ENCODE measurements around the gene FAM193A.
"Not testable (repeated sequence)": the region's sequence is repeated elsewhere in the genome, so short reads cannot be mapped to it uniquely, and the experiment has no call there.

Gene FAM193A

GRCh38 chr4:2507855-2508254 lies 28.6 kb upstream of the FAM193A start:
- Histone ChIP-seq H3K4me1 (no peaks in the 10 kb centered on the region), H3K4me3 (no peak overlapping the region), H3K36me3 (replicated peaks) (peaks cover 76% of the 10 kb centered on the region), H3K27me3 (ENCODE audit: low read depth) (no peaks in the 10 kb centered on the region), H3K9me3 (no peaks in the 10 kb centered on the region)
- DNase-seq (ENCODE audit: low spot score in 2 of 2) = no peak
- in situ Hi-C loops (cut with MboI; ENCODE audit: low sequenced_read_pairs) = no loop called here

GRCh38 chr4:2510351-2511259 lies 25.8 kb upstream of the FAM193A start:
- H3K27me3 ChIP-seq (ENCODE audit: low read depth) = no peaks in the 10 kb centered on the region
- no peaks in the 10 kb centered on the region for H3K4me1 ChIP-seq
- no peak overlapping the region for H3K4me3 ChIP-seq
- H3K36me3 ChIP-seq (replicated peaks) = peaks cover 79% of the 10 kb centered on the region
- in situ Hi-C loops (cut with MboI; ENCODE audit: low sequenced_read_pairs) = no loop called here
- H3K9me3 ChIP-seq = no peaks in the 10 kb centered on the region
- no peak for DNase-seq (ENCODE audit: low spot score in 2 of 2)

GRCh38 chr4:2511645-2512131 lies 24.8 kb upstream of the FAM193A start:
- H3K9me3 ChIP-seq = no peaks in the 10 kb centered on the region
- DNase-seq (ENCODE audit: low spot score in 2 of 2) = no peak
- H3K36me3 ChIP-seq (replicated peaks) = peaks cover 78% of the 10 kb centered on the region
- in situ Hi-C loops (cut with MboI; ENCODE audit: low sequenced_read_pairs) = no loop called here
- H3K4me3 ChIP-seq = no peak overlapping the region
- no peaks in the 10 kb centered on the region for H3K27me3 ChIP-seq (ENCODE audit: low read depth)
- H3K4me1 ChIP-seq = no peaks in the 10 kb centered on the region

GRCh38 chr4:2512396-2513135 lies 23.9 kb upstream of the FAM193A start:
- H3K36me3 ChIP-seq (replicated peaks) = peaks cover 72% of the 10 kb centered on the region

GRCh38 chr4:2514193-2514592 lies 22.3 kb upstream of the FAM193A start:
- DNase-seq (ENCODE audit: low spot score in 2 of 2); H3K27me3 ChIP-seq (ENCODE audit: low read depth); H3K4me3 ChIP-seq; in situ Hi-C loops (cut with MboI; ENCODE audit: low sequenced_read_pairs); H3K9me3 ChIP-seq; H3K4me1 ChIP-seq: not testable (repeated sequence)
- H3K36me3 ChIP-seq (replicated peaks) = peaks cover 60% of the 10 kb centered on the region

More at GRCh38 chr4:2512396-2513135, 23.9 kb upstream of the FAM193A start:
- in situ Hi-C loops (cut with MboI; ENCODE audit: low sequenced_read_pairs) = no loop called here
- Histone ChIP-seq H3K4me1 (no peaks in the 10 kb centered on the region), H3K4me3 (no peak overlapping the region), H3K9me3 (no peaks in the 10 kb centered on the region), H3K27me3 (ENCODE audit: low read depth) (no peaks in the 10 kb centered on the region)
- DNase-seq (ENCODE audit: low spot score in 2 of 2) = no peak

- DNase-seq (ENCODE audit: low spot score in 2 of 2); H3K4me1 ChIP-seq; in situ Hi-C loops (cut with MboI; ENCODE audit: low sequenced_read_pairs); H3K9me3 ChIP-seq; H3K27me3 ChIP-seq (ENCODE audit: low read depth); H3K4me3 ChIP-seq: not testable (repeated sequence)
- H3K36me3 ChIP-seq (replicated peaks) = peaks cover 52% of the 10 kb centered on the region
These were observed 21.5 kb upstream of the FAM193A start for GRCh38 chr4:2514944-2515343.

- Histone ChIP-seq H3K36me3 (replicated peaks) (peaks cover 42% of the 10 kb centered on the region), H3K4me3 (no peak overlapping the region), H3K4me1 (no peaks in the 10 kb centered on the region), H3K27me3 (ENCODE audit: low read depth) (no peaks in the 10 kb centered on the region), H3K9me3 (no peaks in the 10 kb centered on the region)
- no peak for DNase-seq (ENCODE audit: low spot score in 2 of 2)
- in situ Hi-C loops (cut with MboI; ENCODE audit: low sequenced_read_pairs) = no loop called here
These were observed 20.5 kb upstream of the FAM193A start for GRCh38 chr4:2515830-2516550.

- H3K4me1 ChIP-seq = no peaks in the 10 kb centered on the region
- no peaks in the 10 kb centered on the region for H3K27me3 ChIP-seq (ENCODE audit: low read depth)
- no peak overlapping the region for H3K4me3 ChIP-seq
- no peak for DNase-seq (ENCODE audit: low spot score in 2 of 2)
- peaks cover 41% of the 10 kb centered on the region for H3K36me3 ChIP-seq (replicated peaks)
- in situ Hi-C loops (cut with MboI; ENCODE audit: low sequenced_read_pairs) = no loop called here
- H3K9me3 ChIP-seq = no peaks in the 10 kb centered on the region
These were observed 19.8 kb upstream of the FAM193A start for GRCh38 chr4:2516635-2517034.

- H3K9me3 ChIP-seq = no peaks in the 10 kb centered on the region
- no peaks in the 10 kb centered on the region for H3K27me3 ChIP-seq (ENCODE audit: low read depth)
- no peaks in the 10 kb centered on the region for H3K36me3 ChIP-seq (replicated peaks)
- in situ Hi-C loops (cut with MboI; ENCODE audit: low sequenced_read_pairs) = no loop called here
- H3K4me3 ChIP-seq = no peak overlapping the region
- DNase-seq (ENCODE audit: low spot score in 2 of 2) = no peak
- no peaks in the 10 kb centered on the region for H3K4me1 ChIP-seq
These were observed 9.9 kb upstream of the FAM193A start for GRCh38 chr4:2526559-2526958.

GRCh38 chr4:2534904-2535375 lies 1.5 kb upstream of the FAM193A start:
- H3K4me3 ChIP-seq = peak overlapping the region; percentile 61
- no peaks in the 10 kb centered on the region for H3K27me3 ChIP-seq (ENCODE audit: low read depth)
- peaks cover 6% of the 10 kb centered on the region for H3K36me3 ChIP-seq (replicated peaks)
- H3K9me3 ChIP-seq = no peaks in the 10 kb centered on the region
- peak; percentile 22 to 23 for DNase-seq (ENCODE audit: low spot score in 2 of 2)
- peaks cover 10% of the 10 kb centered on the region for H3K4me1 ChIP-seq
- in situ Hi-C loops (cut with MboI; ENCODE audit: low sequenced_read_pairs) = no loop called here

- H3K27me3 ChIP-seq (ENCODE audit: low read depth) = no peaks in the 10 kb centered on the region
- H3K4me3 ChIP-seq = peak overlapping the region; percentile 61
- H3K9me3 ChIP-seq = no peaks in the 10 kb centered on the region
- peaks cover 10% of the 10 kb centered on the region for H3K4me1 ChIP-seq
- peak; percentile 19 to 62 for DNase-seq (ENCODE audit: low spot score in 2 of 2)
- in situ Hi-C loops (cut with MboI; ENCODE audit: low sequenced_read_pairs) = no loop called here
- peaks cover 6% of the 10 kb centered on the region for H3K36me3 ChIP-seq (replicated peaks)
These were observed 863 bp upstream of the FAM193A start for GRCh38 chr4:2535376-2536192.

- peak; percentile 11 to 50 for DNase-seq (ENCODE audit: low spot score in 2 of 2)
- Histone ChIP-seq H3K36me3 (replicated peaks) (peaks cover 6% of the 10 kb centered on the region), H3K9me3 (no peaks in the 10 kb centered on the region), H3K4me3 (peak overlapping the region; percentile 72), H3K27me3 (ENCODE audit: low read depth) (no peaks in the 10 kb centered on the region), H3K4me1 (peaks cover 10% of the 10 kb centered on the region)
- in situ Hi-C loops (cut with MboI; ENCODE audit: low sequenced_read_pairs) = no loop called here
These were observed 774 bp downstream of the FAM193A start for GRCh38 chr4:2537011-2537830.
